SK-N-SH (cell line): ENCODE results near the gene CFAP100. TPM values are rescaled to one million over a fixed set of nuclear protein-coding genes. Genes with fewer than 3 reads are reported as not detected.

Experiments
- CTCF ChIA-PET: fragments of 300-600, 350-600 bp; formaldehyde crosslinking; extraction: SDS; loops from one replicate; lab custom pipeline; 2021; lab: Yijun Ruan, JAX
- POLR2A ChIA-PET: fragments of 350-600 bp; sonication (Branson Sonifier 250); formaldehyde crosslinking; extraction: SDS; loops from one replicate; lab custom pipeline; 2020; ENCODE audit warnings: antibody characterized with exemption, inconsistent platforms; lab: Yijun Ruan, JAX
- DNase-seq: peaks from one replicate; pipeline ENCODE4 v3.0.0; 2012
- H2AFZ ChIP-seq: fragments of 200-600 bp; sonication (generic); 2 replicates; pipeline ENCODE4 v1.8.1; 2016; ENCODE audit warnings: antibody characterized with exemption, mild to moderate bottlenecking, low read depth
- H3F3A ChIP-seq: fragments of 200-600 bp; sonication (generic); replicated peaks from 2 replicates; pipeline ENCODE3; 2016; ENCODE audit warnings: antibody characterized with exemption, mild to moderate bottlenecking; ENCODE audit not compliant: insufficient read depth
- H3K27ac ChIP-seq, 2 experiments: fragments of 200-500 bp in 1 of 2; fragments of 200-600 bp in 1 of 2; sonication (Bioruptor generic) in 1 of 2; sonication (generic), shearing (Covaris generic) in 1 of 2; 2 replicates each; pipeline versions ENCODE4 v1.5.1 to v1.6.1; 2014 to 2016; ENCODE audit warnings: low read depth in 2 of 2, inconsistent platforms in 1 of 2, low read length in 1 of 2, mild to moderate bottlenecking in 1 of 2, mixed read lengths in 1 of 2
- H3K27me3 ChIP-seq: fragments of 200-600 bp; sonication (generic), shearing (Covaris generic); 2 replicates; pipeline ENCODE4 v1.6.1; 2016; ENCODE audit warnings: mixed run types; ENCODE audit not compliant: insufficient read depth
- H3K36me3 ChIP-seq, 2 experiments: fragments of 200-500 bp in 1 of 2; fragments of 200-600 bp in 1 of 2; sonication (Bioruptor generic) in 1 of 2; sonication (generic) in 1 of 2; replicated peaks in 1 of 2; 2 replicates each; pipeline versions ENCODE3 to v1.5.1; 2014 to 2016; ENCODE audit warnings: low read length in 1 of 2, mild to moderate bottlenecking in 1 of 2; ENCODE audit not compliant: insufficient read depth in 2 of 2, control insufficient read depth in 1 of 2
- H3K4me1 ChIP-seq, 2 experiments: fragments of 200-500 bp in 1 of 2; fragments of 200-600 bp in 1 of 2; sonication (Bioruptor generic) in 1 of 2; sonication (generic), shearing (Covaris generic) in 1 of 2; 2 replicates each; pipeline versions ENCODE4 v1.5.1 to v1.6.1; 2014 to 2016; ENCODE audit warnings: low read depth in 1 of 2, low read length in 1 of 2, mixed run types in 1 of 2; ENCODE audit not compliant: insufficient read depth in 2 of 2, control insufficient read depth in 1 of 2
- H3K4me2 ChIP-seq: fragments of 200-600 bp; sonication (generic), shearing (Covaris generic); 2 replicates; pipeline ENCODE4 v1.6.1; 2017; ENCODE audit warnings: mixed run types
- H3K4me3 ChIP-seq, 2 experiments: fragments of 200-500 bp in 1 of 2; fragments of 200-600 bp in 1 of 2; sonication (Bioruptor generic) in 1 of 2; sonication (generic), shearing (Covaris generic) in 1 of 2; 2 replicates each; pipeline versions ENCODE4 v1.5.1 to v1.8.1; 2014 to 2016; ENCODE audit warnings: low read depth in 2 of 2, inconsistent platforms in 1 of 2, low read length in 1 of 2, mild to moderate bottlenecking in 1 of 2, mixed read lengths in 1 of 2, moderate library complexity in 1 of 2
- H3K79me2 ChIP-seq: fragments of 200-600 bp; sonication (generic); 2 replicates; pipeline ENCODE4 v1.8.1; 2017; ENCODE audit warnings: mild to moderate bottlenecking; ENCODE audit not compliant: insufficient read depth
- H3K9ac ChIP-seq: fragments of 200-600 bp; sonication (generic); 2 replicates; pipeline ENCODE4 v1.6.1; 2017; ENCODE audit warnings: mixed run types
- H3K9me2 ChIP-seq: fragments of 200-600 bp; sonication (generic); 2 replicates; pipeline ENCODE4 v1.6.1; 2017; ENCODE audit warnings: mixed run types
- H3K9me3 ChIP-seq: fragments of 200-600 bp; sonication (generic); 2 replicates; pipeline ENCODE4 v1.6.1; 2017; ENCODE audit warnings: mixed run types, mild to moderate bottlenecking, moderate library complexity
- H4K20me1 ChIP-seq: fragments of 200-600 bp; sonication (generic); 2 replicates; pipeline ENCODE4 v1.6.1; 2017; ENCODE audit warnings: mild to moderate bottlenecking, mixed run types; ENCODE audit not compliant: insufficient read depth
- CHD2 ChIP-seq: fragments of 150-350 bp; IDR thresholded peaks from 2 replicates; pipeline ENCODE4 v1.6.1; 2018; ENCODE audit warnings: low read length; ENCODE audit not compliant: partially characterized antibody
- CTCF ChIP-seq: fragments of 200-600 bp; sonication (generic); IDR thresholded peaks from 2 replicates; pipeline ENCODE4 v1.6.1; 2017; ENCODE audit warnings: antibody characterized with exemption, mild to moderate bottlenecking, moderate library complexity
- FOXM1 ChIP-seq: IDR thresholded peaks from 2 replicates; pipeline ENCODE4 v1.4.0; 2012; ENCODE audit warnings: low read depth, mild to moderate bottlenecking
- GATA2 ChIP-seq: sonication (generic); formaldehyde crosslinking; IDR thresholded peaks from 2 replicates; pipeline ENCODE4 v1.5.0; 2020; ENCODE audit warnings: mild to moderate bottlenecking, missing genetic modification reagents
- JUND ChIP-seq: IDR thresholded peaks from 2 replicates; pipeline ENCODE4 v1.4.0; 2012
- MEF2A ChIP-seq: IDR thresholded peaks from 2 replicates; pipeline ENCODE4 v1.4.0; 2012; ENCODE audit warnings: low read depth, borderline replicate concordance
- NFIC ChIP-seq: IDR thresholded peaks from 2 replicates; pipeline ENCODE4 v1.4.0; 2012; ENCODE audit warnings: borderline replicate concordance
- SIN3A ChIP-seq: IDR thresholded peaks from 2 replicates; pipeline ENCODE4 v1.6.1; 2012; ENCODE audit warnings: low read depth, mild to moderate bottlenecking, low read length, moderate library complexity, borderline replicate concordance
- SMC3 ChIP-seq: IDR thresholded peaks from 2 replicates; pipeline ENCODE4 v1.6.1; 2012; ENCODE audit warnings: low read depth, low read length, improper control_type of control experiment
- TAF1 ChIP-seq: IDR thresholded peaks from 2 replicates; pipeline ENCODE4 v1.6.1; 2012; ENCODE audit warnings: low read depth, mild to moderate bottlenecking, low read length, moderate library complexity, borderline replicate concordance
- USF2 ChIP-seq: fragments of 150-350 bp; IDR thresholded peaks from 2 replicates; pipeline ENCODE4 v1.6.1; 2017; ENCODE audit warnings: antibody characterized with exemption, low read length, low read depth, borderline replicate concordance
- WGBS: methylation state at CpG from one replicate; pipeline ENCODE4 v1.1.6; 2017; ENCODE audit warnings: low lambda C conversion rate; 5-methylcytosine and 5-hydroxymethylcytosine counted together
- polyA plus RNA-seq, 3 experiments: library from polyadenylated mRNA; depleted of rRNA; stranded (reverse); fragments of >200 nt; gene quantifications; 2 replicates each; pipeline ENCODE4 v1.2.3, GENCODE V29; 2012
- TF ChIP-seq, protein P1 (sequence below): IDR thresholded peaks from 2 replicates; pipeline ENCODE4 v1.4.0; 2012; ENCODE audit warnings: low read depth, borderline replicate concordance
- TF ChIP-seq, protein P2 (sequence below): IDR thresholded peaks from 2 replicates; pipeline ENCODE4 v1.6.1; 2012; ENCODE audit warnings: mild to moderate bottlenecking, low read depth, low read length, moderate library complexity

The CFAP100 gene
- polyA plus RNA-seq, 1 of the 3 experiments (the other 2 are of a cell fraction): not detected

GRCh38 chr3:126450219-126450618 lies 55.5 kb downstream of the CFAP100 start:
- DNase-seq: no peak
- no peaks in the 10 kb centered on the region for H3K9me2 ChIP-seq
- H2AFZ ChIP-seq: no peak overlapping the region
- H4K20me1 ChIP-seq: peaks cover 1% of the 10 kb centered on the region; the same call in 1 of the 2 replicates
- no peaks in the 10 kb centered on the region for H3K9me3 ChIP-seq
- POLR2A ChIA-PET: no interaction called here
- no peaks in the 10 kb centered on the region; a peak in 1 of 4 replicates for H3K4me1 ChIP-seq
- H3K27ac ChIP-seq: no peak overlapping the region
- H3K4me3 ChIP-seq: no peak overlapping the region
- no peaks in the 10 kb centered on the region for H3F3A ChIP-seq
- no peaks in the 10 kb centered on the region for H3K27me3 ChIP-seq
- H3K9ac ChIP-seq: no peak overlapping the region
- 0 out of 2 replicates have a peak, but pooled peaks cover 2% of the 10 kb centered on the region for H3K79me2 ChIP-seq
- no peak overlapping the region for H3K4me2 ChIP-seq
- 76% methylated on average over 7 of the region's 9 CpGs for WGBS
- CTCF ChIA-PET: no interaction called here
- H3K36me3 ChIP-seq: peaks cover 28 to 48% of the 10 kb centered on the region in 2 experiments
- TF ChIP-seq, protein P1, sequence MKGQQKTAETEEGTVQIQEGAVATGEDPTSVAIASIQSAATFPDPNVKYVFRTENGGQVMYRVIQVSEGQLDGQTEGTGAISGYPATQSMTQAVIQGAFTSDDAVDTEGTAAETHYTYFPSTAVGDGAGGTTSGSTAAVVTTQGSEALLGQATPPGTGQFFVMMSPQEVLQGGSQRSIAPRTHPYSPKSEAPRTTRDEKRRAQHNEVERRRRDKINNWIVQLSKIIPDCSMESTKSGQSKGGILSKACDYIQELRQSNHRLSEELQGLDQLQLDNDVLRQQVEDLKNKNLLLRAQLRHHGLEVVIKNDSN: no peak
- TF ChIP-seq USF2: no peak
- TF ChIP-seq, protein P2, sequence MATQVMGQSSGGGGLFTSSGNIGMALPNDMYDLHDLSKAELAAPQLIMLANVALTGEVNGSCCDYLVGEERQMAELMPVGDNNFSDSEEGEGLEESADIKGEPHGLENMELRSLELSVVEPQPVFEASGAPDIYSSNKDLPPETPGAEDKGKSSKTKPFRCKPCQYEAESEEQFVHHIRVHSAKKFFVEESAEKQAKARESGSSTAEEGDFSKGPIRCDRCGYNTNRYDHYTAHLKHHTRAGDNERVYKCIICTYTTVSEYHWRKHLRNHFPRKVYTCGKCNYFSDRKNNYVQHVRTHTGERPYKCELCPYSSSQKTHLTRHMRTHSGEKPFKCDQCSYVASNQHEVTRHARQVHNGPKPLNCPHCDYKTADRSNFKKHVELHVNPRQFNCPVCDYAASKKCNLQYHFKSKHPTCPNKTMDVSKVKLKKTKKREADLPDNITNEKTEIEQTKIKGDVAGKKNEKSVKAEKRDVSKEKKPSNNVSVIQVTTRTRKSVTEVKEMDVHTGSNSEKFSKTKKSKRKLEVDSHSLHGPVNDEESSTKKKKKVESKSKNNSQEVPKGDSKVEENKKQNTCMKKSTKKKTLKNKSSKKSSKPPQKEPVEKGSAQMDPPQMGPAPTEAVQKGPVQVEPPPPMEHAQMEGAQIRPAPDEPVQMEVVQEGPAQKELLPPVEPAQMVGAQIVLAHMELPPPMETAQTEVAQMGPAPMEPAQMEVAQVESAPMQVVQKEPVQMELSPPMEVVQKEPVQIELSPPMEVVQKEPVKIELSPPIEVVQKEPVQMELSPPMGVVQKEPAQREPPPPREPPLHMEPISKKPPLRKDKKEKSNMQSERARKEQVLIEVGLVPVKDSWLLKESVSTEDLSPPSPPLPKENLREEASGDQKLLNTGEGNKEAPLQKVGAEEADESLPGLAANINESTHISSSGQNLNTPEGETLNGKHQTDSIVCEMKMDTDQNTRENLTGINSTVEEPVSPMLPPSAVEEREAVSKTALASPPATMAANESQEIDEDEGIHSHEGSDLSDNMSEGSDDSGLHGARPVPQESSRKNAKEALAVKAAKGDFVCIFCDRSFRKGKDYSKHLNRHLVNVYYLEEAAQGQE: no peak
- TF ChIP-seq MEF2A: no peak
- no peak for TF ChIP-seq GATA2 (CRISPR knock-in tag)
- no peak for TF ChIP-seq JUND
- TF ChIP-seq SIN3A: no peak
- TF ChIP-seq TAF1: no peak
- TF ChIP-seq CHD2: no peak

DNA sequence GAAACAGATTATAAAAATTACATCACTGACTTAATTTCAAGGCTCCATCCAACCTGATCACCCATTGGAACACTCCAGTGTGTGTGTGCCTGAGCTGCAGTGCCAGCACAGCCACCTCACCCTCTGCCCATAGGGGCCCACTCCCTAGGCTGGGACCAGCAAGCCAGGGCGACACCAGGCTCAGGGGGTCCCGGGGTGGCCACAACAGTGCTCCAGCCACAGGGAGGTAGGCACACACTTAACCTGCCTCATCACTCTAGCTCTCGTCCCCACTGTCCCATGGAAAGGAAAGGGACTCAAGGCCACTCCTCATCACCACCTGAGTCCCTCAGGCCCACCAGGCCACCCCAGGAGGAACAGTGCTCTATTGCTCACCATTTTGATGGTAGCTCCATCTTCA lies 56.0 kb downstream of the CFAP100 start:
- DNase-seq: no peak
- Histone ChIP-seq H3F3A (no peaks in the 10 kb centered on the region), H3K36me3 (peaks cover 29 to 49% of the 10 kb centered on the region in 2 experiments), H4K20me1 (peaks cover 5% of the 10 kb centered on the region; the same call in 1 of the 2 replicates), H3K4me2 (no peak overlapping the region), H2AFZ (no peak overlapping the region), H3K27ac (no peak overlapping the region), H3K9me2 (no peaks in the 10 kb centered on the region), H3K9me3 (no peaks in the 10 kb centered on the region), H3K4me3 (no peak overlapping the region), H3K4me1 (no peaks in the 10 kb centered on the region; a peak in 1 of 4 replicates), H3K79me2 (peaks cover 6% of the 10 kb centered on the region; the same call in 1 of the 2 replicates), H3K27me3 (no peaks in the 10 kb centered on the region), H3K9ac (no peak overlapping the region)
- no peak for TF ChIP-seq SMC3
- TF ChIP-seq NFIC: no peak
- TF ChIP-seq FOXM1: no peak
- TF ChIP-seq CTCF: no peak
- ChIA-PET POLR2A (no interaction called here), CTCF (no interaction called here)
- 93% methylated on average over 3 of the region's 3 CpGs for WGBS
